Cardiac muscle cell (in vitro differentiated cells and primary cell): ENCODE data around the gene RPL28. TPM values are rescaled to one million over a fixed set of nuclear protein-coding genes. Genes with fewer than 3 reads are reported as not detected.
A peak's percentile ranks its signal among the peaks of the same experiment; 100 is the strongest.

Experiments
- DNase-seq, 2 donors: peaks; one replicate each; pipeline versions ENCODE4 v3.0.0 to v3.0.0-alpha.2; 2010 to 2017; ENCODE audit warnings: low read depth in 1 of 2, low spot score in 1 of 2
- H3K27ac ChIP-seq: fragments of 200-600 bp; sonication (generic); 2 replicates; pipeline ENCODE4 v1.5.1; 2016
- H3K27me3 ChIP-seq: fragments of 200-600 bp; sonication (generic); 2 replicates; pipeline ENCODE4 v1.6.0; 2016; ENCODE audit warnings: control low read depth
- H3K36me3 ChIP-seq: fragments of 200-600 bp; sonication (generic); 2 replicates; pipeline ENCODE4 v1.5.1; 2016; ENCODE audit warnings: control low read depth
- H3K4me1 ChIP-seq: fragments of 200-600 bp; sonication (generic); 2 replicates; pipeline ENCODE4 v1.8.1; 2017; ENCODE audit warnings: low read depth, mild to moderate bottlenecking, mixed run types
- H3K4me3 ChIP-seq: fragments of 200-600 bp; sonication (generic); 2 replicates; pipeline ENCODE4 v1.5.1; 2016; ENCODE audit warnings: mild to moderate bottlenecking
- H3K9me3 ChIP-seq: fragments of 200-600 bp; sonication (generic); 2 replicates; pipeline ENCODE4 v1.5.1; 2017; ENCODE audit warnings: low read depth, mild to moderate bottlenecking, control low read depth
- CTCF ChIP-seq: IDR thresholded peaks from 2 replicates; pipeline ENCODE4 v1.5.1; 2012; ENCODE audit warnings: low read depth, mild to moderate bottlenecking, low read length
- polyA plus RNA-seq: library from polyadenylated mRNA; unstranded; fragments of >200 nt; fragmentation: Nextera tagmentation; extraction: Ambion mirVana; gene quantifications from 2 replicates; pipeline ENCODE4 v1.2.1, GENCODE V29; 2016
- total RNA-seq: library from RNA; depleted of rRNA; stranded (reverse); fragments of >200 nt; gene quantifications from 2 replicates; pipeline ENCODE4 v1.2.3, GENCODE V29; 2016

Gene RPL28
- total and polyA plus RNA-seq, 2 experiments from 2014 or later = 273 to 1,325 TPM

- H3K27ac ChIP-seq = peak overlapping the region; percentile 93
- peak; percentile 73 to 78 for DNase-seq
- no peaks in the 10 kb centered on the region for H3K27me3 ChIP-seq
- peaks cover 23% of the 10 kb centered on the region for H3K36me3 ChIP-seq
- no peak for TF ChIP-seq CTCF
- H3K9me3 ChIP-seq = no peaks in the 10 kb centered on the region
- no peaks in the 10 kb centered on the region for H3K4me1 ChIP-seq
- H3K4me3 ChIP-seq = peak overlapping the region; percentile 89
These were observed 44.6 kb upstream of the RPL28 start for GRCh38 chr19:55341171-55341588.

DNA sequence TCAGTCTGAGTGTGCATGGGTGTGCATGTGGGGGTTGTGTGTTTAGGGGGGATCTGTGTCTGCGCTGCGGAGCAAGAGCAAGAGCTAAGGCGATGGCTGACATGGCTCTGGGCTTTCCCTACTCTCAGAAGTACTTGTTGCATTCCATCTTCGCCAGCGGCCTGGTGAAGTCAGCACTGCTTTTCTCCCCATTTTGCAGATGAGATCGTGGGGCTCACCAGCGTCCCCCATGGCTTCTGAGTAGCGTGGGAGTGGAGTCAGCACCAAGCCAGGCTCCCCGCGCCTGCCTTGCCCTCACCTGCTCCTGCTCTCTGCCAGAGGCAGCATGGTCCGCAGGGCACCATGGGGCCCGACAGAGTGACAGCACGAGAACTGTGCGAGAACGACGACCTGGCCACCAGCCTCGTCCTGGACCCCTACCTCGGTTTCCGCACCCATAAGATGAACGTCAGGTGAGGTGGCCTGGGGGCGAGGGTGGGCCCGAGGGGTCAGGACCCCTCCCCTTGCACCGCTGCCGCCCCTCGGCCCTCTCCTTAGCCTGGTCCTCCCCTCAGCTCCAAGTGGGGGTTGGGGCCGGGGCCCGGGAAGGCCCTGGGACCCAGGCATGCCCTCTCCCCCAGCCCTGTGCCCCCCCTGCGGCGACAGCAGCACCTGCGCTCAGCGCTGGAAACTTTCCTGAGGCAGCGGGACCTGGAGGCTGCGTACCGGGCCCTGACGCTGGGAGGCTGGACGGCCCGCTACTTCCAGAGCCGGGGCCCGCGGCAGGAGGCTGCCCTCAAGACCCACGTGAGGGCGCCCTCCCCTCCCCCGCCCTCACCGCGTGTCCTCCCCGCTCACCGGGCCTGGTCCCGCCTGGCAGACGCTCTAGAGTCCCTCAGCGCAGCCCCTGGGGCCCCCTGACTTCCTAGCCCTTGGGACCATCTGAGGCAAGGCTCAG, 43.9 kb upstream of the RPL28 start:
- peaks cover 24% of the 10 kb centered on the region for H3K36me3 ChIP-seq
- no peak for DNase-seq
- H3K4me1 ChIP-seq = no peaks in the 10 kb centered on the region
- TF ChIP-seq CTCF = no peak
- no peak overlapping the region for H3K27ac ChIP-seq
- no peaks in the 10 kb centered on the region for H3K27me3 ChIP-seq
- peak overlapping the region; percentile 89 for H3K4me3 ChIP-seq
- no peaks in the 10 kb centered on the region for H3K9me3 ChIP-seq

GRCh38 chr19:55344444-55344843, 41.3 kb upstream of the RPL28 start:
- no peak overlapping the region for H3K27ac ChIP-seq
- no peaks in the 10 kb centered on the region for H3K9me3 ChIP-seq
- H3K27me3 ChIP-seq = no peaks in the 10 kb centered on the region
- DNase-seq = no peak
- peaks cover 24% of the 10 kb centered on the region for H3K36me3 ChIP-seq
- H3K4me3 ChIP-seq = no peak overlapping the region
- peaks cover 12% of the 10 kb centered on the region for H3K4me1 ChIP-seq
- TF ChIP-seq CTCF = no peak

- TF ChIP-seq CTCF = no peak
- Histone ChIP-seq H3K4me1 (peaks cover 12% of the 10 kb centered on the region), H3K4me3 (no peak overlapping the region), H3K9me3 (no peaks in the 10 kb centered on the region), H3K27ac (no peak overlapping the region), H3K27me3 (no peaks in the 10 kb centered on the region), H3K36me3 (peaks cover 24% of the 10 kb centered on the region)
- no peak for DNase-seq
These were observed 40.5 kb upstream of the RPL28 start for GRCh38 chr19:55345101-55345817.

DNA sequence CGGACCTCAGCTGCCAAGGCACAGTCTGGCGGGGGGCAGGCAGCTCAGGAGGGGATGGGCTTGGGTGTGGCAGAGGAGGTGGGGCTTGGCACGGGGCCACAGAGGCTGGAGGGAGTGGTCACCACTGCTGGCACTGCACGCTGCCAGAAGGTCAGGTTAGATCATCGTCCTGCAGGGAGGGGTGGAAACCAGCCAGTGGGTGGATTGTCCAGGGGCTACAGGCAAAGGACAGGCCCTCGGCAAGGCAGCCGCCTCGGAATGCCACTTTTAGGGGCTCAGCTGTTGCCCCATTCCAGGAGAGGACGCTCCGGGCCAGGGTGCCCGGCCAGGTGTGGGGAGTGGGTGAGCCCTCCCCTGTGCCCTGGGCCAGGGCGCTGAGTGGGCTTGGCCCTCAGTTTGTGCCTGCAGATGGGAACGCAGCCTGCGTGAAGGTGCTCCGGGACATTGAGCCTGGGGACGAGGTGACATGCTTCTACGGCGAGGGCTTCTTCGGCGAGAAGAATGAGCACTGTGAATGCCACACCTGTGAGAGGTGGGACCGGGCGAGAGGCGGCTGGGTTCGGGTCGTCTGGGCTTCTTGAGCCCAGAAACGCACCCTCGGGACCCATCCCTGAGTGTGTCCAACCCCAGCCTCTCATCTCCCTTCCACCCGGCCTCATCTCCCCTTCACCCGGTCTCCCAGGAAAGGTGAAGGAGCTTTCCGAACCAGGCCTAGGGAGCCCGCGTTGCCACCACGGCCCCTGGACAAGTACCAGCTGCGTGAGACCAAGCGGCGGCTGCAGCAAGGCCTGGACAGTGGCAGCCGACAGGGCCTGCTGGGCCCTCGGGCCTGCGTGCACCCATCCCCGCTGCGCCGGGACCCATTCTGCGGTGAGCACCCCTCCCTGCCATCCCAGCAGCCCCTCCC, 39.7 kb upstream of the RPL28 start:
- DNase-seq = peak in 1 of 2 donors; percentile 33
- peaks cover 12% of the 10 kb centered on the region for H3K4me1 ChIP-seq
- H3K36me3 ChIP-seq = peaks cover 24% of the 10 kb centered on the region
- no peaks in the 10 kb centered on the region for H3K9me3 ChIP-seq
- H3K27me3 ChIP-seq = no peaks in the 10 kb centered on the region
- H3K4me3 ChIP-seq = no peak overlapping the region
- TF ChIP-seq CTCF = no peak
- H3K27ac ChIP-seq = no peak overlapping the region
